ENCODE measurements around the gene FIBP. TPM values are rescaled to one million over a fixed set of nuclear protein-coding genes. Genes with fewer than 3 reads are reported as not detected.

Gene FIBP
- total RNA-seq, 2 experiments from 2014 or later, result 78.8 to 79.9 TPM

Other genes starting within 250 kb of the FIBP start
- 10 to 100 TPM; 65.6 to 72.5 TPM for gene RELA, start 225.6 kb downstream of the FIBP start, total RNA-seq
- gene KAT5, start 176.2 kb downstream of the FIBP start, total RNA-seq, result 10 to 100 TPM; 67.7 to 71.8 TPM
- gene RNASEH2C, start 167.7 kb downstream of the FIBP start, total RNA-seq, result 100 to 1,000 TPM; 101 to 109 TPM
- 10 to 100 TPM; 30.9 to 31.1 TPM for gene AP5B1, start 107.5 kb downstream of the FIBP start, total RNA-seq
- gene OVOL1, start 101.4 kb downstream of the FIBP start, total RNA-seq, result 1 to 10 TPM in 1 of 2 experiments, under 1 TPM in 1; 0.90 to 1.2 TPM
- 1 to 10 TPM; 1.6 to 2.1 TPM for gene SNX32, start 54.5 kb downstream of the FIBP start, total RNA-seq
- 1,000 to 10,000 TPM; 1,059 to 1,062 TPM for gene CFL1, start 30.3 kb downstream of the FIBP start, total RNA-seq
- 10 to 100 TPM; 54.7 to 60.2 TPM for gene MUS81, start 28.0 kb downstream of the FIBP start, total RNA-seq
- gene EFEMP2, start 15.7 kb downstream of the FIBP start, total RNA-seq, result 10 to 100 TPM; 17.1 to 18.0 TPM
- gene CTSW, start 8.6 kb downstream of the FIBP start, total RNA-seq, result 100 to 1,000 TPM; 124 to 126 TPM
- gene CCDC85B, start 2.2 kb upstream of the FIBP start, total RNA-seq, result 10 to 100 TPM; 68.8 to 72.4 TPM
- 10 to 100 TPM in 1 of 2 experiments, 1 to 10 TPM in 1; 9.9 to 10.2 TPM for gene FOSL1, start 11.9 kb upstream of the FIBP start, total RNA-seq
- gene C11orf68, start 30.6 kb upstream of the FIBP start, total RNA-seq, result 10 to 100 TPM; 26.2 to 26.3 TPM
- gene DRAP1, start 31.0 kb upstream of the FIBP start, total RNA-seq, result 100 to 1,000 TPM; 135 TPM
- not detected for gene TSGA10IP, start 57.0 kb upstream of the FIBP start, total RNA-seq
- gene SART1, start 73.3 kb upstream of the FIBP start, total RNA-seq, result 10 to 100 TPM; 58.3 to 63.9 TPM
- gene EIF1AD, start 113.7 kb upstream of the FIBP start, total RNA-seq, result 10 to 100 TPM; 44.4 to 45.6 TPM
- gene BANF1, start 114.0 kb upstream of the FIBP start, total RNA-seq, result 100 to 1,000 TPM; 267 to 311 TPM
- gene CST6, start 123.5 kb upstream of the FIBP start, total RNA-seq, result under 1 TPM in 1 of 2 experiments, not detected in 1; 0.50 TPM
- not detected for gene CATSPER1, start 138.0 kb upstream of the FIBP start, total RNA-seq
- 1 to 10 TPM in 1 of 2 experiments, under 1 TPM in 1; 0.51 to 1.0 TPM for gene GAL3ST3, start 160.7 kb upstream of the FIBP start, total RNA-seq
- 100 to 1,000 TPM; 255 to 278 TPM for gene SF3B2, start 163.9 kb upstream of the FIBP start, total RNA-seq
- 10 to 100 TPM; 76.3 to 78.3 TPM for gene PACS1, start 181.8 kb upstream of the FIBP start, total RNA-seq